Measurements from ENCODE around the gene CDC42BPB. TPM values are rescaled to one million over a fixed set of nuclear protein-coding genes. Genes with fewer than 3 reads are reported as not detected.

Gene CDC42BPB
- total and polyA plus RNA-seq, 8 donors: 73.4 to 91.4 (median 79.5) TPM

DNA sequence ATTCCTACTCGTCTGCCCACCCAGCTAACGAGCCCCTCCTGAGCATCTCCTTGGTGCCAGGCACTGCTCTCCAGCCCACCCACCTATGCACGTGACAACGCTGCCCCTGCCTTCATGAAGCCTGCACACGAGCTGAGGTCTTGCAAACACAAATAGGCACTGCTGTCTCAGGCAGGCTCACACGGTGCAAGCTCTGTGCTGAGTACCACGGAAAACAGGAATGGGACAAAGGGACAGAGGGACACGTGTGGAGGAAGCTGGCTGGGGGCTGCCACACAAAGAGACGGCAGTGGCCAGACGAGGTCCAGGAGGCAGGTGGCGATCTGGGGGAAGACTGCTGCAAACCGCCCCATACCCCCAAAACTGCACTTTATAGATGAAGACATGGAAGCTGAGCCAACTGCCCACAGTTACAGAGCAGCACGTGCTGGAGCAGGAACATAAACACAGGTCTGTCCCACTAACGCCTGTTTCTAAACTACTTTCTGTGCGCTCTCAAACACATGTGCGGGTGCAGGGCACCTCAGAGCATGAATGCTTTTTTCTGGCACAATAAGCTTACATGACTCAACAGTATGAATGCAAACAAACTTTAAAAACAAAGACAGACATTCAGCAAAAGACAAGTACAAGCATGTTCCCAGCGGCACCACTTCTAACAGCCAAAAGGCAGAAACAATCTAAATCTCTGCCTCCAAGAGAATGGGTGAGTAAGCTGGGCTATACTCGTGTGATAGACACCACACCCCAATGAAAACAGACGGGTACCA is 70.4 kb downstream of the CDC42BPB start:
- peaks cover 0 to 88% of the 10 kb centered on the region in 2 donors for H3K36me3 ChIP-seq
- intact Hi-C loops (cut with DNase I): no loop called here
- H3K27me3 ChIP-seq: no peaks in the 10 kb centered on the region
- H3K27ac ChIP-seq: no peak overlapping the region
- ATAC-seq: no peak
- TF ChIP-seq, protein P1, sequence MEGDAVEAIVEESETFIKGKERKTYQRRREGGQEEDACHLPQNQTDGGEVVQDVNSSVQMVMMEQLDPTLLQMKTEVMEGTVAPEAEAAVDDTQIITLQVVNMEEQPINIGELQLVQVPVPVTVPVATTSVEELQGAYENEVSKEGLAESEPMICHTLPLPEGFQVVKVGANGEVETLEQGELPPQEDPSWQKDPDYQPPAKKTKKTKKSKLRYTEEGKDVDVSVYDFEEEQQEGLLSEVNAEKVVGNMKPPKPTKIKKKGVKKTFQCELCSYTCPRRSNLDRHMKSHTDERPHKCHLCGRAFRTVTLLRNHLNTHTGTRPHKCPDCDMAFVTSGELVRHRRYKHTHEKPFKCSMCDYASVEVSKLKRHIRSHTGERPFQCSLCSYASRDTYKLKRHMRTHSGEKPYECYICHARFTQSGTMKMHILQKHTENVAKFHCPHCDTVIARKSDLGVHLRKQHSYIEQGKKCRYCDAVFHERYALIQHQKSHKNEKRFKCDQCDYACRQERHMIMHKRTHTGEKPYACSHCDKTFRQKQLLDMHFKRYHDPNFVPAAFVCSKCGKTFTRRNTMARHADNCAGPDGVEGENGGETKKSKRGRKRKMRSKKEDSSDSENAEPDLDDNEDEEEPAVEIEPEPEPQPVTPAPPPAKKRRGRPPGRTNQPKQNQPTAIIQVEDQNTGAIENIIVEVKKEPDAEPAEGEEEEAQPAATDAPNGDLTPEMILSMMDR (IDR thresholded peaks at IDR 0.05): no peak
- no peaks in the 10 kb centered on the region for H3K4me1 ChIP-seq
- H3K4me3 ChIP-seq: no peak overlapping the region
- H3K9me3 ChIP-seq: peaks cover 3 to 15% of the 10 kb centered on the region in 2 donors
- peak in 1 of 4 donors; percentile 13 for DNase-seq

DNA sequence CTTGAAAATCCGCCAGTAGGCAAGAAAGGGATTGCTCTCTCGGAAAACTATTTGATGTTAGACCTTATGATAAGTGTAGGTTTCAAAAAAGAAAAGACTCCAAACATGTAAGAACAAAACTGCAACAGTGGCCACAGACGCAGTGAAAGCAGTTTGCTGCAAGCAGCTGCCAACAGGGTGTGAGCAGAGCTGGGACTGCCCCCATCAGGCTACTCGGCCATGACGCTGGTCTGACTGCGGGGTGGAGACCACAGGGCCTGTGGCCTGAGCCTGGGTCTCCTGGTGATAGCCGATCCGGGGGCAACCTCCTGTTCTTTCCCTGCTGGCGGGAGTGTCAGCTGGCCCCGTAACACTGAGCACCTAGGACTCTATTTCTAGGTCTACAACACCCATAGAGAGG is 71.7 kb downstream of the CDC42BPB start:
- ATAC-seq: no peak
- H3K36me3 ChIP-seq: peaks cover 0 to 91% of the 10 kb centered on the region in 2 donors

DNA sequence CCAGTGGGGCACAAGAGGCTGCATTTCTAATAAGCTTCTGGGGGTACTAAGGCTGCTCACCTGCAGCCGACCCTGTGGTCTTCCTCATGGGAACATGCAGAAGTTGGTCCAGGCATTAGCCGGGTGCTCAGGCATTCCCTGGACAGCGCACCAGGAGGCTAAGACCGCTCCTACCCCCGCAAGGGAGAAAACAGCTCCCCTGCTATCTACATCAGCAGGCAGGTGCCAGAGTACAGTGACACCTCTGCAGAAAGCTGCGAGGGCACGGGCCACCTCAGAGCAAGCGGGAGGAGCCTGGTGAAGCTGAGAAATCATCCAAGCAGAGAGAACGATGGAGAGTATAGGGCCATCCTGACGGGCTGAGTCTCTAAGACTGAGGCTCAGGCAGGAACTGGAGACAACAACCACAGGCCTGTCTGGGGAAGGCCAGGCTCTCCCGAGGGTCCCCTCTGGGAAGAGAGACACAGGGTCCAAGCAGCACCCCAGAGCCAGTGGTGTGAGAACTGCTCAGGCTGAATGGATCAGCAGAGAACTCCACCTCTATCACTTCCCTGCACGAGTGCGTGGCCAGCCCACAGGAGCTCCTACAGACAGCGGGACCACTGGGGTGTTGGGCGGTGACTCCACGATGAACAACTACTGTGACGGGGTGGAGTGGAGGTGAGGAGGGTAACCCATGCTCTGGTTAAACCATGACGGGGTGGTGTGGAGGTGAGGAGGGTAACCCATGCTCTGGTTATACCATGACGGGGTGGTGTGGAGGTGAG is 72.8 kb downstream of the CDC42BPB start:
- no peak for ATAC-seq
- Histone ChIP-seq H3K36me3 (peaks cover 0 to 91% of the 10 kb centered on the region in 2 donors), H3K4me3 (no peak overlapping the region), H3K4me1 (no peaks in the 10 kb centered on the region), H3K27me3 (no peaks in the 10 kb centered on the region), H3K27ac (no peak overlapping the region), H3K9me3 (peaks cover 3 to 15% of the 10 kb centered on the region in 2 donors)
- intact Hi-C loops (cut with DNase I): no loop called here
- TF ChIP-seq, protein P1 (IDR thresholded peaks at IDR 0.05): no peak
- peak in 1 of 4 donors; percentile 18 for DNase-seq

More for the DNA sequence above, 71.7 kb downstream of the CDC42BPB start:
- intact Hi-C loops (cut with DNase I): no loop called here
- peaks cover 3 to 15% of the 10 kb centered on the region in 2 donors for H3K9me3 ChIP-seq
- peak in 1 of 4 donors; percentile 27 for DNase-seq
- H3K4me3 ChIP-seq: no peak overlapping the region
- no peaks in the 10 kb centered on the region for H3K4me1 ChIP-seq
- TF ChIP-seq, protein P1 (IDR thresholded peaks at IDR 0.05): no peak
- H3K27me3 ChIP-seq: no peaks in the 10 kb centered on the region
- no peak overlapping the region for H3K27ac ChIP-seq

DNA sequence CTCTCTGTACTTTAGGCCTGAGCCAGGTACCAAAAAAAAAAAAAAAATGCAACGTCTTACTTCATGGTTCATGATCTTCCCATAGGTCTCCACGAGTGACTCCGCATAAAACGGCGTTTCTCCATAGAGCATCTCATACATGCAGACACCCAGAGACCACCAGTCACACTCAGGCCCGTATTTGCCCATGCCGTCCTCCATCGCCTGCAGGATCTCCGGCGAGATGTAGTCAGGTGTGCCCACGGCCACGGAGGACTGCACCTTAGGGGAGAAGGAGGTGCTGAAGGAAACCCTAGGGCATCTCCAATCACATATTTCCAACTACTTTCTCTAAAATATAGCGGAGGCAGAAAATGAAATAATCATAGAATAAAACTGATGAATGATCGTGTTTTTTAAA is 73.9 kb downstream of the CDC42BPB start:
- TF ChIP-seq, protein P1 (IDR thresholded peaks at IDR 0.05): no peak
- no peak for ATAC-seq
- Histone ChIP-seq H3K9me3 (peaks cover 3 to 8% of the 10 kb centered on the region in 2 donors), H3K4me3 (no peak overlapping the region), H3K4me1 (no peaks in the 10 kb centered on the region), H3K27ac (no peak overlapping the region), H3K36me3 (peaks cover 0 to 91% of the 10 kb centered on the region in 2 donors), H3K27me3 (no peaks in the 10 kb centered on the region)
- no peak for DNase-seq
- intact Hi-C loops (cut with DNase I): no loop called here

Measured in left lung (tissue), 10 donors.